Measurements from ENCODE around the gene DERA. TPM values are rescaled to one million over a fixed set of nuclear protein-coding genes. Genes with fewer than 3 reads are reported as not detected.

DERA gene
- total RNA-seq, 4 donors from 2014 or later = 54.1 to 74.3 (median 69.5) TPM

GRCh38 chr12:16016748-16017147, 105.6 kb downstream of the DERA start:
- Histone ChIP-seq H3K27ac (no peak overlapping the region), H3K4me1 (peaks cover 2 to 7% of the 10 kb centered on the region in 2 donors), H3K36me3 (no peaks in the 10 kb centered on the region), H3K9me3 (no peaks in the 10 kb centered on the region), H3K27me3 (no peaks in the 10 kb centered on the region), H3K4me3 (replicated peaks in 1 of 3) (no peak overlapping the region)
- intact Hi-C loops (cut with DNase I) = no loop called here
- 97 to 98% methylated on average over 3 of the region's 3 CpGs for WGBS, 2 donors
- TF ChIP-seq POLR2A (IDR thresholded peaks at IDR 0.05) = no peak
- TF ChIP-seq CTCF (IDR thresholded peaks at IDR 0.05) = no peak
- DNase-seq = no peak

- no peaks in the 10 kb centered on the region for H3K4me1 ChIP-seq
- DNase-seq = no peak
- intact Hi-C loops (cut with DNase I) = no loop called here
- H3K27ac ChIP-seq = no peak overlapping the region
- H3K36me3 ChIP-seq = no peaks in the 10 kb centered on the region
- 94 to 96% methylated on average over 2 of the region's 2 CpGs for WGBS, 2 donors
- H3K9me3 ChIP-seq = no peaks in the 10 kb centered on the region
- TF ChIP-seq CTCF (IDR thresholded peaks at IDR 0.05) (no peak), POLR2A (IDR thresholded peaks at IDR 0.05) (no peak)
- H3K27me3 ChIP-seq = no peaks in the 10 kb centered on the region
- H3K4me3 ChIP-seq (replicated peaks in 1 of 3) = no peak overlapping the region
Observed at GRCh38 chr12:16018306-16018705, 107.2 kb downstream of the DERA start.

GRCh38 chr12:16019136-16019535, 108.0 kb downstream of the DERA start:
- H3K36me3 ChIP-seq = no peaks in the 10 kb centered on the region
- no peaks in the 10 kb centered on the region for H3K9me3 ChIP-seq
- no peaks in the 10 kb centered on the region for H3K4me1 ChIP-seq
- H3K4me3 ChIP-seq (replicated peaks in 1 of 3) = no peak overlapping the region
- H3K27me3 ChIP-seq = no peaks in the 10 kb centered on the region
- DNase-seq = no peak
- intact Hi-C loops (cut with DNase I) = no loop called here
- TF ChIP-seq POLR2A (IDR thresholded peaks at IDR 0.05) (no peak), CTCF (IDR thresholded peaks at IDR 0.05) (no peak)
- H3K27ac ChIP-seq = no peak overlapping the region

- no peaks in the 10 kb centered on the region for H3K4me1 ChIP-seq
- H3K27ac ChIP-seq = no peak overlapping the region
- H3K4me3 ChIP-seq (replicated peaks in 1 of 3) = no peak overlapping the region
- no peak for TF ChIP-seq POLR2A (IDR thresholded peaks at IDR 0.05)
- no peak for TF ChIP-seq CTCF (IDR thresholded peaks at IDR 0.05)
- 94 to 98% methylated on average over 2 of the region's 2 CpGs for WGBS, 2 donors
- intact Hi-C loops (cut with DNase I) = no loop called here
- H3K27me3 ChIP-seq = no peaks in the 10 kb centered on the region
- no peaks in the 10 kb centered on the region for H3K36me3 ChIP-seq
- no peaks in the 10 kb centered on the region for H3K9me3 ChIP-seq
- DNase-seq = no peak
Observed at GRCh38 chr12:16020031-16020430, 108.9 kb downstream of the DERA start.

- intact Hi-C loops (cut with DNase I) = no loop called here
- H3K4me1 ChIP-seq = no peaks in the 10 kb centered on the region
- H3K27ac ChIP-seq = no peak overlapping the region
- 85 to 89% methylated on average over 1 of the region's 1 CpG for WGBS, 2 donors
- DNase-seq = no peak
- no peak overlapping the region for H3K4me3 ChIP-seq (replicated peaks in 1 of 3)
- TF ChIP-seq CTCF (IDR thresholded peaks at IDR 0.05) (no peak), POLR2A (IDR thresholded peaks at IDR 0.05) (no peak)
- no peaks in the 10 kb centered on the region for H3K36me3 ChIP-seq
- H3K27me3 ChIP-seq = no peaks in the 10 kb centered on the region
- H3K9me3 ChIP-seq = no peaks in the 10 kb centered on the region
Observed at GRCh38 chr12:16021026-16021425, 109.9 kb downstream of the DERA start.
